ENCODE results near the gene OVCA2. TPM values are rescaled to one million over a fixed set of nuclear protein-coding genes. Genes with fewer than 3 reads are reported as not detected.

OVCA2 gene
- total RNA-seq (2014; rRNA removed; shearing (Covaris generic); ENCODE audit: low replicate concordance), result 49.1 and 50.2 TPM in 2 replicates

DNA sequence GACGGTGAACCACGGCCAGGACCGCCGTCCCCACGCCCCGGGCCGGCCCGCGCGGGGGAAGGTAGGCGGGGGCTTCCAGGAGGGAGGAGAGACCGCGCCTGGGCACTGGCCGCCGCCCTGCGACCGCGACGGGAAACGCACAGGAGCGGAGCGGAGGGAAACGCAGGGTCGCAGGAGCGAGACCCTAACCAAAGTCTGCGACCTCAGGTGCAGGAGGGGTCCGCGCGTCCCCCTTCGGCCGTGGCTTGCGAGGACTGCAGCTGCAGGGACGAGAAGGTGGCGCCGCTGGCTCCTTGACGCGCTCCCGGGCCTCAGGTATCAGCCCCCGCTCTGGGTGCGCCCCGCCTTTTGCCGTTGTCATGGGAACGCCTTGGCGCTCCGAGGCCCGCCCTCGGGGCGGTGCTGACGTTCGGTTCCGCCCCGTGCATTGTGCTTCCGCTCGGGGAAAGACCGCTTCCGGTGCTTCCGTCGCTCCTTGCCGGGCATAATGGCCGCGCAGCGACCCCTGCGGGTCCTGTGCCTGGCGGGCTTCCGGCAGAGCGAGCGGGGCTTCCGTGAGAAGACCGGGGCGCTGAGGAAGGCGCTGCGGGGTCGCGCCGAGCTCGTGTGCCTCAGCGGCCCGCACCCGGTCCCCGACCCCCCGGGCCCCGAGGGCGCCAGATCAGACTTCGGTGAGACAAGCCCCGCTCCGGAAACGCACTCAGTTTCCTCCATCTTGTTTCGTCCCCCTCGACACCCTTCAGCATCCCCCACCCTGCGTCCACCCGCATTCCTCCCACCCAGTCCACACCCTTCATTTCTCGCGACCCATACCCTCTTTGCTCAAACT lies at the start of gene OVCA2:
Gene OVCA2, plus strand, starts transcription at position 462 of the 829 bp plus-strand sequence. Its CDS starts 26 bp downstream, at position 488.
- Histone ChIP-seq H3K27me3 (ENCODE audit: low read length) (no peaks in the 10 kb centered on the region), H3K4me3 (ENCODE audit: low read length) (peak within 1 kb of the TSS; percentile 95), H3K9ac (ENCODE audit: low read length) (peak within 1 kb of the TSS; percentile 84), H3K79me2 (ENCODE audit: low read length) (peaks cover 10% of the 10 kb centered on the region; the same call in 1 of the 2 replicates), H3K36me3 (ENCODE audit: insufficient read depth, low read length) (peaks cover 17% of the 10 kb centered on the region), H3K9me3 (ENCODE audit: low read length) (no peaks in the 10 kb centered on the region), H3K4me2 (ENCODE audit: low read depth, low read length, poor library complexity, severe bottlenecking) (peak within 1 kb of the TSS; percentile 99), H4K20me1 (ENCODE audit: insufficient read depth, low read depth, low read length) (peaks cover 4% of the 10 kb centered on the region; the same call in 1 of the 2 replicates), H3K9me2 (replicated peaks; ENCODE audit: insufficient read depth, low read length) (no peaks in the 10 kb centered on the region), H2AFZ (ENCODE audit: low read length) (peak within 1 kb of the TSS; percentile 67; the same call in 1 of the 2 replicates), H3K4me1 (ENCODE audit: low read length) (peaks cover 34% of the 10 kb centered on the region), H3K27ac (ENCODE audit: low read length) (peak within 1 kb of the TSS; percentile 45)
- peak; percentile 99 for DNase-seq

DNA sequence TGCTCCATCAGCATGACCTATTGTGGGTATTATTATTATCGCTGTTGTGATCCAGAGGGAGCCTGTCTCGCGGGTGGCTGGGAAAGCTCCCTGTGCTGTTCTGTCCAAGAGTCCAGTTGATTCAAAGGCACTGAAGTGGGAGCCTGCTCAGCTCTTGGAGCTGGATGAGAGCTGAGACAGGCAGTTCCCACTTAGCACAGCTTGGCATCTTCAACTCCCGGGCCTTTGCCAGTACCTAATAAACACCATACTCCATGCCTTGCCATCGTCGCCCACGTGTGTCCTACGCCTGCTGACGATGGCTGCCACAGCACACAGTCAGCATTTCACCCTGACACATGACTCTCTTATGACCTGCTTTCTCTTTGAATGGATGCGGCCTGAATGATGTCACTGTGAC lies 49.3 kb upstream of the OVCA2 start:
- H3K4me3 ChIP-seq (ENCODE audit: low read length), result no peak overlapping the region
- no peaks in the 10 kb centered on the region for H3K4me1 ChIP-seq (ENCODE audit: low read length)

GRCh38 chr17:1994707-1995106 lies 47.1 kb upstream of the OVCA2 start:
- Histone ChIP-seq H3K27ac (ENCODE audit: low read length) (no peak overlapping the region), H3K36me3 (ENCODE audit: insufficient read depth, low read length) (no peaks in the 10 kb centered on the region), H4K20me1 (ENCODE audit: insufficient read depth, low read depth, low read length) (no peaks in the 10 kb centered on the region), H3K4me1 (ENCODE audit: low read length) (no peaks in the 10 kb centered on the region), H3K9ac (ENCODE audit: low read length) (no peak overlapping the region), H2AFZ (ENCODE audit: low read length) (no peak overlapping the region), H3K4me2 (ENCODE audit: low read depth, low read length, poor library complexity, severe bottlenecking) (no peak overlapping the region), H3K79me2 (ENCODE audit: low read length) (no peaks in the 10 kb centered on the region), H3K9me3 (ENCODE audit: low read length) (no peaks in the 10 kb centered on the region), H3K27me3 (ENCODE audit: low read length) (no peaks in the 10 kb centered on the region), H3K4me3 (ENCODE audit: low read length) (no peak overlapping the region), H3K9me2 (replicated peaks; ENCODE audit: insufficient read depth, low read length) (no peaks in the 10 kb centered on the region)
- DNase-seq, result no peak

More for the DNA sequence above, 49.3 kb upstream of the OVCA2 start:
- Histone ChIP-seq H3K79me2 (ENCODE audit: low read length) (no peaks in the 10 kb centered on the region), H3K4me2 (ENCODE audit: low read depth, low read length, poor library complexity, severe bottlenecking) (no peak overlapping the region), H3K27ac (ENCODE audit: low read length) (no peak overlapping the region), H3K36me3 (ENCODE audit: insufficient read depth, low read length) (no peaks in the 10 kb centered on the region), H3K9ac (ENCODE audit: low read length) (no peak overlapping the region), H3K9me2 (replicated peaks; ENCODE audit: insufficient read depth, low read length) (no peaks in the 10 kb centered on the region), H4K20me1 (ENCODE audit: insufficient read depth, low read depth, low read length) (no peaks in the 10 kb centered on the region), H3K27me3 (ENCODE audit: low read length) (no peaks in the 10 kb centered on the region), H3K9me3 (ENCODE audit: low read length) (no peaks in the 10 kb centered on the region), H2AFZ (ENCODE audit: low read length) (no peak overlapping the region)
- DNase-seq, result no peak

GRCh38 chr17:1995321-1995892 lies 46.4 kb upstream of the OVCA2 start:
- no peaks in the 10 kb centered on the region for H3K9me3 ChIP-seq (ENCODE audit: low read length)
- no peak overlapping the region for H3K4me2 ChIP-seq (ENCODE audit: low read depth, low read length, poor library complexity, severe bottlenecking)
- H3K79me2 ChIP-seq (ENCODE audit: low read length), result no peaks in the 10 kb centered on the region
- H3K36me3 ChIP-seq (ENCODE audit: insufficient read depth, low read length), result no peaks in the 10 kb centered on the region
- H4K20me1 ChIP-seq (ENCODE audit: insufficient read depth, low read depth, low read length), result no peaks in the 10 kb centered on the region
- no peak overlapping the region for H3K4me3 ChIP-seq (ENCODE audit: low read length)
- no peak overlapping the region for H3K9ac ChIP-seq (ENCODE audit: low read length)
- H3K9me2 ChIP-seq (replicated peaks; ENCODE audit: insufficient read depth, low read length), result no peaks in the 10 kb centered on the region
- no peaks in the 10 kb centered on the region for H3K4me1 ChIP-seq (ENCODE audit: low read length)
- no peak for DNase-seq
- no peak overlapping the region for H2AFZ ChIP-seq (ENCODE audit: low read length)
- H3K27ac ChIP-seq (ENCODE audit: low read length), result no peak overlapping the region
- H3K27me3 ChIP-seq (ENCODE audit: low read length), result no peaks in the 10 kb centered on the region

- Histone ChIP-seq H3K79me2 (ENCODE audit: low read length) (no peaks in the 10 kb centered on the region), H3K4me3 (ENCODE audit: low read length) (no peak overlapping the region), H3K27me3 (ENCODE audit: low read length) (no peaks in the 10 kb centered on the region), H2AFZ (ENCODE audit: low read length) (no peak overlapping the region), H3K4me2 (ENCODE audit: low read depth, low read length, poor library complexity, severe bottlenecking) (no peak overlapping the region), H3K4me1 (ENCODE audit: low read length) (no peaks in the 10 kb centered on the region), H3K9me3 (ENCODE audit: low read length) (no peaks in the 10 kb centered on the region), H3K9me2 (replicated peaks; ENCODE audit: insufficient read depth, low read length) (no peaks in the 10 kb centered on the region), H3K9ac (ENCODE audit: low read length) (no peak overlapping the region), H4K20me1 (ENCODE audit: insufficient read depth, low read depth, low read length) (no peaks in the 10 kb centered on the region), H3K27ac (ENCODE audit: low read length) (no peak overlapping the region), H3K36me3 (ENCODE audit: insufficient read depth, low read length) (no peaks in the 10 kb centered on the region)
- no peak for DNase-seq
These were observed 45.7 kb upstream of the OVCA2 start for GRCh38 chr17:1995907-1996799.

DNA sequence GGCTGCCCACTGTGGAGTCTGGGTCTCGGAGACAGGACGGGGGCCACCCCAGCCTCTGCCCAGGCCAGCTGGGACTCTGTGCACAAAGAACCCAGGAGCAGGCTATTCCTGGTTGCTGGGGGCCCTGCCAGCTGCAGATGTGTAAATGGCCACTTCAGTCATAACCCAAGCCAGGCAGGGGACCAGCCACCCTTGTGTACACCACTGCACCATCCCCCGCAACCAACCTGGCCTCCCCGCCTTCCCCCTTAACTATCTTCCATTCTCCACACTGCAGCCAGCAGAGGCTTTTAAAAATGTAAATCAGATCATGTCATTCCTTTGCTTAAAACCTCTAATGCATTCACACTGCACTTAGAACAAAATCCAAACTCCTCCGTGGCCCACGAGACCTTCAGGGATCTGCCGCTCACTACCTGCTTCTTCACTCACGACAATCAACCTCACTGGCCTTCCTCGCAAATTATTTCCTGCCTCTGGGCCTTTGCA lies 45.0 kb upstream of the OVCA2 start:
- Histone ChIP-seq H3K4me1 (ENCODE audit: low read length) (no peaks in the 10 kb centered on the region), H3K4me2 (ENCODE audit: low read depth, low read length, poor library complexity, severe bottlenecking) (no peak overlapping the region), H3K9me3 (ENCODE audit: low read length) (no peaks in the 10 kb centered on the region), H3K4me3 (ENCODE audit: low read length) (no peak overlapping the region), H3K79me2 (ENCODE audit: low read length) (no peaks in the 10 kb centered on the region), H3K27me3 (ENCODE audit: low read length) (no peaks in the 10 kb centered on the region), H2AFZ (ENCODE audit: low read length) (no peak overlapping the region), H3K27ac (ENCODE audit: low read length) (no peak overlapping the region), H3K9me2 (replicated peaks; ENCODE audit: insufficient read depth, low read length) (no peaks in the 10 kb centered on the region), H4K20me1 (ENCODE audit: insufficient read depth, low read depth, low read length) (no peaks in the 10 kb centered on the region), H3K36me3 (ENCODE audit: insufficient read depth, low read length) (no peaks in the 10 kb centered on the region), H3K9ac (ENCODE audit: low read length) (no peak overlapping the region)
- no peak for DNase-seq

GRCh38 chr17:1997289-1997926 lies 44.4 kb upstream of the OVCA2 start:
- Histone ChIP-seq H3K9ac (ENCODE audit: low read length) (no peak overlapping the region), H3K27ac (ENCODE audit: low read length) (no peak overlapping the region), H3K9me3 (ENCODE audit: low read length) (no peaks in the 10 kb centered on the region), H2AFZ (ENCODE audit: low read length) (no peak overlapping the region), H3K27me3 (ENCODE audit: low read length) (no peaks in the 10 kb centered on the region), H3K36me3 (ENCODE audit: insufficient read depth, low read length) (no peaks in the 10 kb centered on the region), H3K4me3 (ENCODE audit: low read length) (no peak overlapping the region), H3K79me2 (ENCODE audit: low read length) (no peaks in the 10 kb centered on the region), H4K20me1 (ENCODE audit: insufficient read depth, low read depth, low read length) (no peaks in the 10 kb centered on the region), H3K4me1 (ENCODE audit: low read length) (no peaks in the 10 kb centered on the region), H3K4me2 (ENCODE audit: low read depth, low read length, poor library complexity, severe bottlenecking) (no peak overlapping the region), H3K9me2 (replicated peaks; ENCODE audit: insufficient read depth, low read length) (no peaks in the 10 kb centered on the region)
- no peak for DNase-seq
